ENCODE measurements around the gene DNAJA4.

DNAJA4 gene

DNA sequence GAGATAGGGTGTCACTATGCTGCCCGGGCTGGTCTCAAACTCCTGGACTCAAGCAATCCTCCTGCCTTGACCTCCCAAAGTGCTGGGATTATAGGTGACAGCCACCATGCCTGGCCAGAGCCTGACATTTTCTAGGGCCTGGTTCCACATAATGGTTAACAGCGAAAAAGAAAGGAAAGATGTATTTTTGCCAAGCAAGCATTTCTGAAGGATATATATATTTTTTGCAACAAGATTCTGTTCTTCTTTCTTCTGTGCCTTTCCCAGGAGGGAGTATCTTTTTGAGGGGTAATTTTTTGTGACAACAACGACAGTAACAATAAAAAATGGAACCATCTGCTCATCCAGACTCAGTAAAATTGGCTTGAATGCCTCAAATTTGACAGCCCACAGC is 8.3 kb upstream of the DNAJA4 start:
- no peak overlapping the region for H3K23ac ChIP-seq (ENCODE audit: low read depth, low read length, poor library complexity)
- no peak overlapping the region for H3K4me2 ChIP-seq (ENCODE audit: insufficient read depth, low read length, poor library complexity, severe bottlenecking)
- DNase-seq (ENCODE audit: low spot score) = no peak
- H3K4me3 ChIP-seq (ENCODE audit: low read length in 2 of 2) = no peak overlapping the region
- no peak overlapping the region for H2AFZ ChIP-seq (ENCODE audit: low read length)
- no peak overlapping the region for H3K14ac ChIP-seq (ENCODE audit: low read length)
- H3K4me1 ChIP-seq (ENCODE audit: control insufficient read depth in 2 of 2, insufficient read depth in 1 of 2, low read depth in 1 of 2, low read length in 2 of 2) = peaks cover 0 to 4% of the 10 kb centered on the region in 2 donors
- WGBS, 2 donors (ENCODE audit: extremely low coverage in 2 of 2, insufficient read length in 2 of 2, insufficient replicate concordance in 1 of 2) = no CpG with 5 or more reads among the region's 3 CpGs
- no peak overlapping the region for H2BK120ac ChIP-seq (ENCODE audit: low read depth, low read length)
- H3K27me3 ChIP-seq (ENCODE audit: control insufficient read depth in 3 of 3, insufficient read depth in 3 of 3, low read depth in 1 of 3, low read length in 3 of 3) = no peaks in the 10 kb centered on the region
- no peak overlapping the region for H2AK5ac ChIP-seq (ENCODE audit: low read depth, low read length)
- no peak overlapping the region for H4K91ac ChIP-seq (ENCODE audit: low read depth, low read length, poor library complexity)
- H4K8ac ChIP-seq (ENCODE audit: low read depth, low read length) = no peak overlapping the region
- no peak overlapping the region for H3K9ac ChIP-seq (ENCODE audit: low read depth, low read length, poor library complexity)
- no peak overlapping the region for H2BK15ac ChIP-seq (ENCODE audit: low read length)
- no peaks in the 10 kb centered on the region for H3K9me3 ChIP-seq (replicated peaks in 1 of 2; ENCODE audit: control insufficient read depth in 2 of 2, insufficient read depth in 1 of 2, low read depth in 1 of 2, low read length in 2 of 2)
- H3K4ac ChIP-seq (ENCODE audit: low read length) = no peak overlapping the region
- H3K79me1 ChIP-seq (ENCODE audit: low read depth, low read length) = no peaks in the 10 kb centered on the region
- H2BK5ac ChIP-seq (ENCODE audit: low read length) = no peak overlapping the region
- H3K36me3 ChIP-seq (replicated peaks in 1 of 2; ENCODE audit: control insufficient read depth in 2 of 2, insufficient read depth in 2 of 2, low read length in 2 of 2) = no peaks in the 10 kb centered on the region
- H2BK12ac ChIP-seq (ENCODE audit: low read length) = no peak overlapping the region
- H3K27ac ChIP-seq (replicated peaks; ENCODE audit: low read length) = no peak overlapping the region
- no peak overlapping the region for H3K18ac ChIP-seq (ENCODE audit: low read length)

DNA sequence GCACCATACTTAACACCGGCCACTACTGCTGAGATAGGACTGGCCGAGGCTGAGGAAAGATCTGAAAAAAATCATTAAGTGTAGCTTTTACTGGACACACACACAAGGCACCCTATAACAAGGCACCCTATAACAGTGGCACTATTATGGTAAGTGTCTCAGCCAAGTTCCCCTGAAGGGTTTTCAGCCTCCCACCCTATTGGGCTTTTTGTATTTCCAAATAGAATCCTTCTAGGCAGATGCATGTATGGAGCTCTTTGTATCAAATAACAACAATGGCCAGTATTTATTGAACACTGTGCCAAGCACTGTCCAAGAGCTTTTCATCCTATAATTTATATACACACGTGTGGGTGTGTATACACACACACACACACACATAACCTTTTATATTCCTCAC is 6.7 kb upstream of the DNAJA4 start:
- no peak overlapping the region for H2BK12ac ChIP-seq (ENCODE audit: low read length)
- H3K4me3 ChIP-seq (ENCODE audit: low read length in 2 of 2) = no peak overlapping the region
- no peak overlapping the region for H3K27ac ChIP-seq (replicated peaks; ENCODE audit: low read length)
- no peak overlapping the region for H3K4ac ChIP-seq (ENCODE audit: low read length)
- no peaks in the 10 kb centered on the region for H3K36me3 ChIP-seq (replicated peaks in 1 of 2; ENCODE audit: control insufficient read depth in 2 of 2, insufficient read depth in 2 of 2, low read length in 2 of 2)
- no peak overlapping the region for H2BK120ac ChIP-seq (ENCODE audit: low read depth, low read length)
- H2AK5ac ChIP-seq (ENCODE audit: low read depth, low read length) = no peak overlapping the region
- no peak overlapping the region for H4K91ac ChIP-seq (ENCODE audit: low read depth, low read length, poor library complexity)
- no peaks in the 10 kb centered on the region for H3K27me3 ChIP-seq (ENCODE audit: control insufficient read depth in 3 of 3, insufficient read depth in 3 of 3, low read depth in 1 of 3, low read length in 3 of 3)
- no peak overlapping the region for H3K9ac ChIP-seq (ENCODE audit: low read depth, low read length, poor library complexity)
- no peak for DNase-seq (ENCODE audit: low spot score)
- no peak overlapping the region for H3K4me2 ChIP-seq (ENCODE audit: insufficient read depth, low read length, poor library complexity, severe bottlenecking)
- no peak overlapping the region for H3K14ac ChIP-seq (ENCODE audit: low read length)
- H3K79me1 ChIP-seq (ENCODE audit: low read depth, low read length) = no peaks in the 10 kb centered on the region
- H3K9me3 ChIP-seq (replicated peaks in 1 of 2; ENCODE audit: control insufficient read depth in 2 of 2, insufficient read depth in 1 of 2, low read depth in 1 of 2, low read length in 2 of 2) = no peaks in the 10 kb centered on the region
- H2BK15ac ChIP-seq (ENCODE audit: low read length) = no peak overlapping the region
- H3K23ac ChIP-seq (ENCODE audit: low read depth, low read length, poor library complexity) = no peak overlapping the region
- peaks cover 0 to 4% of the 10 kb centered on the region in 2 donors for H3K4me1 ChIP-seq (ENCODE audit: control insufficient read depth in 2 of 2, insufficient read depth in 1 of 2, low read depth in 1 of 2, low read length in 2 of 2)
- H3K18ac ChIP-seq (ENCODE audit: low read length) = no peak overlapping the region
- no peak overlapping the region for H2AFZ ChIP-seq (ENCODE audit: low read length)
- no peak overlapping the region for H4K8ac ChIP-seq (ENCODE audit: low read depth, low read length)
- H2BK5ac ChIP-seq (ENCODE audit: low read length) = no peak overlapping the region
- no CpG with 5 or more reads among the region's 3 CpGs for WGBS, 2 donors (ENCODE audit: extremely low coverage in 2 of 2, insufficient read length in 2 of 2, insufficient replicate concordance in 1 of 2)

DNA sequence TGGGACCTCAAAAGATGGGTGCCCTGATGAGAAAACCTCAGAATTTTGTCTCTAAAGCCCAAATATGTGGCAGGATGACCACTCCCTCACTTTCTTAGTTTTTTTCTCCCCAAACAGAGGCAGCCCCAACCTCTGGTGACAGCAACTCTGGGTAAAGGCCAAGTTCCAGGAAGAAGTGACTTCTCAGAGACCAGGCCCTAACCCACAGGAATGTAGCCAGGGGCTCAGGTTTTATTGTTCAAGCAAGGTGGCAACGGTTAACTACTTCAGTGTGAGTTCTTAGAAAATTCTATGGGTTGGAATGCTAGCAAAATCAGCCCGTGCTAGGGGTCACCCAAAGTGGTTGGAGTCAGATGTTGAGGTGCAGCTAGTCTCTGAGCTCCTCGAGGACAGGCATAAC is 5.1 kb upstream of the DNAJA4 start:
- Histone ChIP-seq H2BK5ac (ENCODE audit: low read length) (no peak overlapping the region), H2BK12ac (ENCODE audit: low read length) (no peak overlapping the region), H3K23ac (ENCODE audit: low read depth, low read length, poor library complexity) (no peak overlapping the region), H3K9me3 (replicated peaks in 1 of 2; ENCODE audit: control insufficient read depth in 2 of 2, insufficient read depth in 1 of 2, low read depth in 1 of 2, low read length in 2 of 2) (no peaks in the 10 kb centered on the region), H2BK15ac (ENCODE audit: low read length) (no peak overlapping the region), H3K18ac (ENCODE audit: low read length) (no peak overlapping the region), H4K91ac (ENCODE audit: low read depth, low read length, poor library complexity) (no peak overlapping the region), H3K27me3 (ENCODE audit: control insufficient read depth in 3 of 3, insufficient read depth in 3 of 3, low read depth in 1 of 3, low read length in 3 of 3) (peaks cover 0 to 3% (median 0%) of the 10 kb centered on the region in 3 experiments), H2BK120ac (ENCODE audit: low read depth, low read length) (no peak overlapping the region), H4K8ac (ENCODE audit: low read depth, low read length) (no peak overlapping the region), H3K4me1 (ENCODE audit: control insufficient read depth in 2 of 2, insufficient read depth in 1 of 2, low read depth in 1 of 2, low read length in 2 of 2) (peaks cover 0 to 4% of the 10 kb centered on the region in 2 donors), H3K9ac (ENCODE audit: low read depth, low read length, poor library complexity) (no peak overlapping the region), H3K4me3 (ENCODE audit: low read length in 2 of 2) (no peak overlapping the region), H2AFZ (ENCODE audit: low read length) (no peak overlapping the region), H3K36me3 (replicated peaks in 1 of 2; ENCODE audit: control insufficient read depth in 2 of 2, insufficient read depth in 2 of 2, low read length in 2 of 2) (no peaks in the 10 kb centered on the region), H3K4me2 (ENCODE audit: insufficient read depth, low read length, poor library complexity, severe bottlenecking) (no peak overlapping the region), H3K27ac (replicated peaks; ENCODE audit: low read length) (no peak overlapping the region), H2AK5ac (ENCODE audit: low read depth, low read length) (no peak overlapping the region), H3K4ac (ENCODE audit: low read length) (no peak overlapping the region), H3K14ac (ENCODE audit: low read length) (no peak overlapping the region), H3K79me1 (ENCODE audit: low read depth, low read length) (no peaks in the 10 kb centered on the region)
- DNase-seq (ENCODE audit: low spot score) = no peak
- WGBS, 2 donors (ENCODE audit: extremely low coverage in 2 of 2, insufficient read length in 2 of 2, insufficient replicate concordance in 1 of 2) = no CpG with 5 or more reads among the region's 3 CpGs

DNA sequence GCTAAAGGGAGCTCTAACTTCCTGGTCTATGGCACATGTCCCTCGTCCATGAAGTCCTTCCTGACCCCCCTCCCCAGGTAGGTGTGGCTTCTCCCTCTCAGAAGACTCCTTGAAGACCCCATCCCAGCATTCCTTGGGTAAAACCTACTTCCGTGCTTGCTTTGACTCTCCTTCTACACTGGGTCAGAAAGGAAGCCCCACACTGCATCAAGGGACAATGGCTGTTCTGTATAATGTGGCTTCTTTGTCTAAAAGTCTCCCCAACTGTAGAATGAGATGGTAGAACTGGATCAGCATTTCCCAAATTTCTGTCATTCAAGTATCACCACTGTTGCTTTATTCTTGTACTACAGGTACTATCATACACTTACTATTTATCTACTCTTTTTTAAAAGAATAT is 3.9 kb upstream of the DNAJA4 start:
- no peak overlapping the region for H2BK12ac ChIP-seq (ENCODE audit: low read length)
- H3K79me1 ChIP-seq (ENCODE audit: low read depth, low read length) = no peaks in the 10 kb centered on the region
- H2BK15ac ChIP-seq (ENCODE audit: low read length) = no peak overlapping the region
- DNase-seq (ENCODE audit: low spot score) = no peak
- no peak overlapping the region for H4K91ac ChIP-seq (ENCODE audit: low read depth, low read length, poor library complexity)
- no peak overlapping the region for H3K4me2 ChIP-seq (ENCODE audit: insufficient read depth, low read length, poor library complexity, severe bottlenecking)
- H4K8ac ChIP-seq (ENCODE audit: low read depth, low read length) = no peak overlapping the region
- H3K4me3 ChIP-seq (ENCODE audit: low read length in 2 of 2) = no peak overlapping the region
- WGBS, 2 donors (ENCODE audit: extremely low coverage in 2 of 2, insufficient read length in 2 of 2, insufficient replicate concordance in 1 of 2) = no CpG with 5 or more reads among the region's 2 CpGs
- H3K4ac ChIP-seq (ENCODE audit: low read length) = no peak overlapping the region
- H2AFZ ChIP-seq (ENCODE audit: low read length) = peak overlapping the region; percentile 88
- peaks cover 0 to 7% (median 7%) of the 10 kb centered on the region in 3 experiments for H3K27me3 ChIP-seq (ENCODE audit: control insufficient read depth in 3 of 3, insufficient read depth in 3 of 3, low read depth in 1 of 3, low read length in 3 of 3)
- H3K23ac ChIP-seq (ENCODE audit: low read depth, low read length, poor library complexity) = no peak overlapping the region
- H2BK120ac ChIP-seq (ENCODE audit: low read depth, low read length) = no peak overlapping the region
- peaks cover 0 to 4% of the 10 kb centered on the region in 2 donors for H3K4me1 ChIP-seq (ENCODE audit: control insufficient read depth in 2 of 2, insufficient read depth in 1 of 2, low read depth in 1 of 2, low read length in 2 of 2)
- no peaks in the 10 kb centered on the region for H3K36me3 ChIP-seq (replicated peaks in 1 of 2; ENCODE audit: control insufficient read depth in 2 of 2, insufficient read depth in 2 of 2, low read length in 2 of 2)
- no peak overlapping the region for H2AK5ac ChIP-seq (ENCODE audit: low read depth, low read length)
- H3K18ac ChIP-seq (ENCODE audit: low read length) = no peak overlapping the region
- H3K27ac ChIP-seq (replicated peaks; ENCODE audit: low read length) = no peak overlapping the region
- H3K9me3 ChIP-seq (replicated peaks in 1 of 2; ENCODE audit: control insufficient read depth in 2 of 2, insufficient read depth in 1 of 2, low read depth in 1 of 2, low read length in 2 of 2) = no peaks in the 10 kb centered on the region
- no peak overlapping the region for H3K14ac ChIP-seq (ENCODE audit: low read length)
- no peak overlapping the region for H3K9ac ChIP-seq (ENCODE audit: low read depth, low read length, poor library complexity)
- H2BK5ac ChIP-seq (ENCODE audit: low read length) = no peak overlapping the region

Data from neuronal stem cell (in vitro differentiated cells).